ENCODE data around the gene MOB3B.

DNA sequence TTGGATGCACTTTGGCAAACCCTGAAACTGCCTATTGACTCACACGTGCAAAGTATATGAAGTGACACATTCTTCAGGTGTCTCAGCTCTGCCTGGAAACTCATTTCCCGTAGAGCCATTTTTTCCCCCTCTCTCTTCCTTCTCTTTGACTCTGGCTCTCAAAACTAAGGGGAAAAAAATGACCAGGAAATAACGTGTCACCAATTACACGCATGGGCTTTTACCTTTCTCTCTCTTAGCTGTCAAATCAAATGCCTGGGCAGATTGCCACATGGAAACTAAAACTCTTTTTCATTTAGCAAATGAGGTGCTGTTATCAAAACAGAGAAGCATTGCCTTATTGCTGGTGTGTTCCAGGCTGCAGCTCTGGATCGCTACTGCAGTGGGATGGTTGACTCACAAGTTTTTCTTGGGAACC, 23.9 kb downstream of the MOB3B start:
- TF ChIP-seq REST (IDR thresholded peaks at IDR 0.05; ENCODE audit: low read depth, low read length), result no peak
- no peak for TF ChIP-seq CHD2 (IDR thresholded peaks at IDR 0.05; ENCODE audit: borderline replicate concordance, low read depth, low read length)
- TF ChIP-seq, protein P1, sequence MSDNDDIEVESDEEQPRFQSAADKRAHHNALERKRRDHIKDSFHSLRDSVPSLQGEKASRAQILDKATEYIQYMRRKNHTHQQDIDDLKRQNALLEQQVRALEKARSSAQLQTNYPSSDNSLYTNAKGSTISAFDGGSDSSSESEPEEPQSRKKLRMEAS (IDR thresholded peaks at IDR 0.05; ENCODE audit: low read depth, low read length), result no peak
- TF ChIP-seq CTCF (IDR thresholded peaks at IDR 0.05 in 2 of 3, conservative IDR thresholded peaks at IDR 0.05 in 1 of 3; ENCODE audit: control insufficient read depth in 2 of 3, extremely low read depth in 1 of 3, insufficient read depth in 1 of 3, low read depth in 3 of 3, low read length in 3 of 3), result no peak
- TF ChIP-seq HDAC2 (IDR thresholded peaks at IDR 0.05), result no peak
- no peak for TF ChIP-seq USF2 (IDR thresholded peaks at IDR 0.05; ENCODE audit: borderline replicate concordance, low read depth, low read length)
- no peak for TF ChIP-seq POLR2AphosphoS5 (IDR thresholded peaks at IDR 0.05; ENCODE audit: low read length)
- TF ChIP-seq RCOR1 (conservative IDR thresholded peaks at IDR 0.05; ENCODE audit: low read depth, low read length), result no peak
- no peak for TF ChIP-seq JUNB (IDR thresholded peaks at IDR 0.05)

Data from GM12878 (cell line).